Measurements from ENCODE around the gene VILL.

DNA sequence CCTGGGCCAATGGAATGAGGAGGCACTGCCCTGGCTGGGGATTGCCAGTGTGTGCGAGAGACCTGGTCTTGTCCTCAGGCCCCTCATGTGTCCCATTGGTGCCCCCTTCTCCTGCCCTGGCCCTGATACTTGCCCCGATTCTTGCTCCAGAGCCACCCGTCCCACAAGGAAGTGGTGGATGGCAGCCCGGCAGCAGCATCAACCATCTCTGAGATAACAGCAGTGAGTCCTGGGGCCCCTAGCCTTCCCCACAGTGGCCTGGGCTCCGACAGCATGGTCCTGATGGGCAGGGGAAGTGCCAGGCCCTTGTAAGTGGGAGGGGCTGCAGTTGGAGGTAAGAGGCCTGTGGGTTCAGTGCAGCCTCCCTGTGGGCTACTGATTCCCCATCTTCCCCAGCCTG lies 15.4 kb downstream of the VILL start:
- TF ChIP-seq, protein P1, sequence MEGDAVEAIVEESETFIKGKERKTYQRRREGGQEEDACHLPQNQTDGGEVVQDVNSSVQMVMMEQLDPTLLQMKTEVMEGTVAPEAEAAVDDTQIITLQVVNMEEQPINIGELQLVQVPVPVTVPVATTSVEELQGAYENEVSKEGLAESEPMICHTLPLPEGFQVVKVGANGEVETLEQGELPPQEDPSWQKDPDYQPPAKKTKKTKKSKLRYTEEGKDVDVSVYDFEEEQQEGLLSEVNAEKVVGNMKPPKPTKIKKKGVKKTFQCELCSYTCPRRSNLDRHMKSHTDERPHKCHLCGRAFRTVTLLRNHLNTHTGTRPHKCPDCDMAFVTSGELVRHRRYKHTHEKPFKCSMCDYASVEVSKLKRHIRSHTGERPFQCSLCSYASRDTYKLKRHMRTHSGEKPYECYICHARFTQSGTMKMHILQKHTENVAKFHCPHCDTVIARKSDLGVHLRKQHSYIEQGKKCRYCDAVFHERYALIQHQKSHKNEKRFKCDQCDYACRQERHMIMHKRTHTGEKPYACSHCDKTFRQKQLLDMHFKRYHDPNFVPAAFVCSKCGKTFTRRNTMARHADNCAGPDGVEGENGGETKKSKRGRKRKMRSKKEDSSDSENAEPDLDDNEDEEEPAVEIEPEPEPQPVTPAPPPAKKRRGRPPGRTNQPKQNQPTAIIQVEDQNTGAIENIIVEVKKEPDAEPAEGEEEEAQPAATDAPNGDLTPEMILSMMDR (IDR thresholded peaks at IDR 0.05): no peak
- TF ChIP-seq POLR2A (IDR thresholded peaks at IDR 0.05): no peak
